ENCODE data around the gene PDILT. TPM values are rescaled to one million over a fixed set of nuclear protein-coding genes. Genes with fewer than 3 reads are reported as not detected.

PDILT gene
- total RNA-seq, 3 donors from 2014 or later, result not detected

- peaks cover 0 to 5% of the 10 kb centered on the region in 2 donors for H3K27me3 ChIP-seq
- no peaks in the 10 kb centered on the region for H3K9me3 ChIP-seq
- TF ChIP-seq POLR2AphosphoS5 (IDR thresholded peaks at IDR 0.05), result no peak
- TF ChIP-seq, protein P1, sequence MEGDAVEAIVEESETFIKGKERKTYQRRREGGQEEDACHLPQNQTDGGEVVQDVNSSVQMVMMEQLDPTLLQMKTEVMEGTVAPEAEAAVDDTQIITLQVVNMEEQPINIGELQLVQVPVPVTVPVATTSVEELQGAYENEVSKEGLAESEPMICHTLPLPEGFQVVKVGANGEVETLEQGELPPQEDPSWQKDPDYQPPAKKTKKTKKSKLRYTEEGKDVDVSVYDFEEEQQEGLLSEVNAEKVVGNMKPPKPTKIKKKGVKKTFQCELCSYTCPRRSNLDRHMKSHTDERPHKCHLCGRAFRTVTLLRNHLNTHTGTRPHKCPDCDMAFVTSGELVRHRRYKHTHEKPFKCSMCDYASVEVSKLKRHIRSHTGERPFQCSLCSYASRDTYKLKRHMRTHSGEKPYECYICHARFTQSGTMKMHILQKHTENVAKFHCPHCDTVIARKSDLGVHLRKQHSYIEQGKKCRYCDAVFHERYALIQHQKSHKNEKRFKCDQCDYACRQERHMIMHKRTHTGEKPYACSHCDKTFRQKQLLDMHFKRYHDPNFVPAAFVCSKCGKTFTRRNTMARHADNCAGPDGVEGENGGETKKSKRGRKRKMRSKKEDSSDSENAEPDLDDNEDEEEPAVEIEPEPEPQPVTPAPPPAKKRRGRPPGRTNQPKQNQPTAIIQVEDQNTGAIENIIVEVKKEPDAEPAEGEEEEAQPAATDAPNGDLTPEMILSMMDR (IDR thresholded peaks at IDR 0.05), result no peak
- no peak for TF ChIP-seq POLR2A (IDR thresholded peaks at IDR 0.05)
- H3K27ac ChIP-seq, result no peak overlapping the region
- H3K4me1 ChIP-seq, result no peaks in the 10 kb centered on the region
- no peak overlapping the region for H3K4me3 ChIP-seq
- intact Hi-C loops (cut with DNase I; ENCODE audit: low total_unique reads), result no loop called here
- no peak for DNase-seq (ENCODE audit: low spot score in 2 of 2)
- no peaks in the 10 kb centered on the region for H3K36me3 ChIP-seq
Measured at GRCh38 chr16:20380782-20381181, 23.8 kb downstream of the PDILT start.

DNA sequence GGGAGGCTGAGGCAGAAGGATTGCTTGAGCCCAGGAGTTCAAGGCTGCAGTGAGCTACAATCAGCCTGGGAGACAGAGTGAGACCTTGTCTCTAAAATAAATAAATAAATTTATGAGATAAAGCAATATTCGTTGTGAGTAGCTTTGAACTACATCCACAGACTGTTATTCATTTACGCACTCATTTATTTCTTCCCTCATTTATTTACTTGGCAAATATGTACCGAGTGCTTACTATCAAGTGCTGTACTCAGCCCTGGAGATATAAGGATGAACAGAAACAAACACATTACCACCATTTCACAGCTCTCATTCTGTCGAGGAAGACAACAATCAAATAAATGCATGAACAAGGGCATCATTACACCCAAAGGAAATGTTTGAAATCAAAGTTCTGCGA is 27.4 kb downstream of the PDILT start:
- Histone ChIP-seq H3K27me3 (peaks cover 0 to 5% of the 10 kb centered on the region in 2 donors), H3K9me3 (peaks cover 0 to 9% of the 10 kb centered on the region in 2 donors), H3K27ac (no peak overlapping the region), H3K4me3 (no peak overlapping the region), H3K36me3 (no peaks in the 10 kb centered on the region), H3K4me1 (no peaks in the 10 kb centered on the region)
- intact Hi-C loops (cut with DNase I; ENCODE audit: low total_unique reads), result no loop called here
- no peak for DNase-seq (ENCODE audit: low spot score in 2 of 2)
- TF ChIP-seq POLR2AphosphoS5 (IDR thresholded peaks at IDR 0.05), result no peak
- TF ChIP-seq, protein P1 (IDR thresholded peaks at IDR 0.05), result no peak

GRCh38 chr16:20372701-20373100 is 31.8 kb downstream of the PDILT start:
- no peak overlapping the region for H3K4me3 ChIP-seq
- H3K9me3 ChIP-seq, result peaks cover 0 to 9% of the 10 kb centered on the region in 2 donors
- H3K27ac ChIP-seq, result no peak overlapping the region
- no peaks in the 10 kb centered on the region for H3K4me1 ChIP-seq
- TF ChIP-seq POLR2AphosphoS5 (IDR thresholded peaks at IDR 0.05) (no peak), POLR2A (IDR thresholded peaks at IDR 0.05) (no peak)
- TF ChIP-seq, protein P1 (IDR thresholded peaks at IDR 0.05), result no peak
- peaks cover 0 to 3% of the 10 kb centered on the region in 2 donors for H3K27me3 ChIP-seq
- H3K36me3 ChIP-seq, result no peaks in the 10 kb centered on the region
- intact Hi-C loops (cut with DNase I; ENCODE audit: low total_unique reads), result no loop called here
- no peak for DNase-seq (ENCODE audit: low spot score in 2 of 2)

DNA sequence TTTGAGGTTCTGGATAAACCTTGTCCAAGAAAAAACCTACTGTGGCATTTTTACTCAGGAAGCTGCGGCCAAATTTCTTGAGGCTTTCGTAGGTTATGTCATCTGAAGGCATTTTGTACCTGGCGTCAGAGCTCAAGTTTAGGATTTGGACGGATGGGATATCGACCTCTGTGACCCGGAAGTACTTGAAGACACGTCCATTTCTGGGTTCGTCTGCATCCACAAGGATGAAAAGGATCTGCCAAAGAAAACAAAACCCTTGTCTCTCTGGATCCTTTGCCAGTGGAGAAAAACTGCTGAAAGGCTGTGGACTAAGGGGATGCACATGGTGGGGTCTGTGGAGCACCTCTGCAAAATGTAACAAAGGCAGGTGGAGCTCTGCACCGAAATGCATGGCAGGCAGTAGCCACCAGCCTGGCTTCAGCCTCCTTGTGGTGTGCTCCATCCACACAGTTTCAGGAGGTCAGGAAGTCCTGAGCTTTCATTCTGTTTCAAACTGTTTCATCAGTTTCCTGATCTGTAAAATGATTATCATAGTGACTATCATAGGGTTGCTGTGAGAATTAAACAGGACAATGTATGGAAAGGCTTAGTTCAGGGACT is 35.0 kb downstream of the PDILT start:
- Histone ChIP-seq H3K4me3 (no peak overlapping the region), H3K9me3 (peaks cover 0 to 9% of the 10 kb centered on the region in 2 donors), H3K27ac (no peak overlapping the region), H3K4me1 (no peaks in the 10 kb centered on the region), H3K36me3 (no peaks in the 10 kb centered on the region), H3K27me3 (peaks cover 0 to 3% of the 10 kb centered on the region in 2 donors)
- intact Hi-C loops (cut with DNase I; ENCODE audit: low total_unique reads), result no loop called here
- TF ChIP-seq, protein P1 (IDR thresholded peaks at IDR 0.05), result no peak
- TF ChIP-seq POLR2AphosphoS5 (IDR thresholded peaks at IDR 0.05) (no peak), POLR2A (IDR thresholded peaks at IDR 0.05) (no peak)
- DNase-seq (ENCODE audit: low spot score in 2 of 2), result no peak

DNA sequence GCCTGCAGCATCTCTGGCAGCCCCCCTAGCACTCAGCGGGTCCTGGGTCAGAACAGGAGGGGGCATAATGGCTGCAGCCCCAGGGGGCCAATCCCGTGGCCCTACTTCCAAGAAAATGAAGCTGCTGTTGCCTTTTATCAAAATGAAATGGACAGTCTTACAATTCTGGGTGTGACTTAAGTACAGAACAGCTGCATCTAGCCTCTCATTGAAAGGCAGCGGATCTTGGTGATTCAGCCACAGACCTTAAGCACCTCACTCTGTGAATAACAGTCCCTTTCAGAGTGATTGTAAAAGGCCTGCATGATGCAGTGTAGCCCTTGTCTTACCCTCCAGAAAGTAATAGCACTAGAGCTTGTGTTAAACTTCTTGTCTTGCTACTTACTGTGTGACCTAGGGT is 40.5 kb downstream of the PDILT start:
- H3K4me1 ChIP-seq, result no peaks in the 10 kb centered on the region
- no peaks in the 10 kb centered on the region for H3K36me3 ChIP-seq
- H3K9me3 ChIP-seq, result no peaks in the 10 kb centered on the region
- H3K27ac ChIP-seq, result no peak overlapping the region
- peaks cover 0 to 3% of the 10 kb centered on the region in 2 donors for H3K27me3 ChIP-seq
- intact Hi-C loops (cut with DNase I; ENCODE audit: low total_unique reads), result no loop called here
- H3K4me3 ChIP-seq, result no peak overlapping the region
- no peak for DNase-seq (ENCODE audit: low spot score in 2 of 2)
- TF ChIP-seq, protein P1 (IDR thresholded peaks at IDR 0.05), result no peak
- TF ChIP-seq POLR2A (IDR thresholded peaks at IDR 0.05), result no peak
- TF ChIP-seq POLR2AphosphoS5 (IDR thresholded peaks at IDR 0.05), result no peak
